ENCODE results near the gene IL4R. TPM values are rescaled to one million over a fixed set of nuclear protein-coding genes. Genes with fewer than 3 reads are reported as not detected.
A peak's percentile ranks its signal among the peaks of the same experiment; 100 is the strongest.

IL4R gene
- total RNA-seq, 2 donors from 2014 or later: 11.9 to 35.5 TPM

- Histone ChIP-seq H3K27me3 (no peaks in the 10 kb centered on the region), H3K4me3 (no peak overlapping the region), H3K9me3 (no peaks in the 10 kb centered on the region), H3K36me3 (no peaks in the 10 kb centered on the region), H3K27ac (no peak overlapping the region), H3K4me1 (peaks cover 0 to 21% of the 10 kb centered on the region in 2 donors)
- no peak for DNase-seq (ENCODE audit: low spot score)
- no peak for TF ChIP-seq CTCF (IDR thresholded peaks at IDR 0.05)
Observed at GRCh38 chr16:27310576-27311447, 3.0 kb upstream of the IL4R start.

GRCh38 chr16:27311448-27311830 lies 2.3 kb upstream of the IL4R start:
- no peaks in the 10 kb centered on the region for H3K9me3 ChIP-seq
- no peak overlapping the region for H3K4me3 ChIP-seq
- no peaks in the 10 kb centered on the region for H3K27me3 ChIP-seq
- no peak overlapping the region for H3K27ac ChIP-seq
- no peak for TF ChIP-seq CTCF (IDR thresholded peaks at IDR 0.05)
- no peaks in the 10 kb centered on the region for H3K36me3 ChIP-seq
- no peak for DNase-seq (ENCODE audit: low spot score)
- peaks cover 0 to 27% of the 10 kb centered on the region in 2 donors for H3K4me1 ChIP-seq

DNA sequence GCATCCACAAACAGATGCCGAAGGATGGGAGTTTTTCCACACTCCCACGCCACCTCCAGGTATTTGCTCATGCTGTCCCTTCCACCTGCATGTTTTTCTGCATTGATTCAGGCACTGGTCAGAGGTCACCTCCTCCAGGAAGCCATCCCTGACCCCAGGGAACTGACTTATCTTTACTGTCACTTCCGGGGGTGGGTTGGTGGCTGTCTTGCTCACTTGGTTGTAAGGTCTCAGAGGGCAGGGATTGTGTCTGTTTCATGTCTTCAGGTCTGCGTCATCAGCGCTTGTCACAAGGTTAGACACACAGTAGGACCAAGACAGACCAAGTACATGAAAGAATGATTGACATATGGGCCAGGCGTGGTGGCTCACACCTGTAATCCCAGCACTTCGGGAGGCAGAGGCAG lies 1.9 kb upstream of the IL4R start:
- Histone ChIP-seq H3K9me3 (no peaks in the 10 kb centered on the region), H3K4me3 (no peak overlapping the region), H3K4me1 (peaks cover 0 to 30% of the 10 kb centered on the region in 2 donors), H3K36me3 (no peaks in the 10 kb centered on the region), H3K27ac (no peak overlapping the region), H3K27me3 (no peaks in the 10 kb centered on the region)
- no peak for TF ChIP-seq CTCF (IDR thresholded peaks at IDR 0.05)
- DNase-seq (ENCODE audit: low spot score): no peak

DNA sequence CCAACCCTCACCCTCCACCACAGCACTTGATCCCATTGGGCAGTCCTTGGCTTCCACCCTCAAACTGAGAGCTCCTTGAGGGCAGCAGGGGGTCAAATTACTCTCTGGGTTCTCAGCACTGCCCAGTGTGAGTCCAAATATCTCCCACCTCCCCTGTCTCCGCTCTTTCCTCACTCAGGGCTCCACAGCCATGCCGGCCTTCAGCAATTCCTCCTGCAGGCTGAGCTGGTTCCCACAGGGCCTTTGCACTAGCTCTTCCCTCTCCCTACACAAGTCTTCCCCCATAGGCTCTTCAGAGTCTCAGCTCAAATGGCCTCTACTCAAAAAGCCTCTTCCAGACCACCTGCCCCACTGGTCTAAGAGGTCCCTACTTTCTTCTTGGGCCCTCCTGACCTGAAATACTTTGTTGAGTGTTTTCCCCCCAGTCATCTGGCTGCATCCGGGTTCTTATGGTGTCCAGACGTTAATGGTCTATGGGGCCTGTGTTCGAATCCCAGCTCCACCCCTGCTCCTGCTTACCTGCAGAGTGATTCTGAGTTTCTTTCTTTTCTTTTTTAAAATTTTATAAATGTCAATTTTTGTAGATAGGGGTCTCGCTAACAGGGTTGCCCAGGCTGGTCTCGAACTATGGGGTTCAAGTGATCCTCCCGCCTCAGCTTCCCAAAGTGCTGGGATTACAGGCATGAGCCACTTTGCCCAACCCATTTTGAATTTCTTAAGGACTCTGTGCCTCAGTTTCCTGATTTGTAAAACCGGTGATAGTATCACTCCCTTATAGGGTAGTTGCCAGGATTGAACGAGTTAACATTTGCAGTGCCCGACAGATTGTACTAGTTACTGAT lies 973 bp upstream of the IL4R start:
- no peak for DNase-seq (ENCODE audit: low spot score)
- Histone ChIP-seq H3K27me3 (no peaks in the 10 kb centered on the region), H3K9me3 (no peaks in the 10 kb centered on the region), H3K27ac (peak overlapping the region; percentile 90 to 92), H3K4me3 (peak overlapping the region; percentile 59 to 75), H3K4me1 (peaks cover 0 to 37% of the 10 kb centered on the region in 2 donors), H3K36me3 (no peaks in the 10 kb centered on the region)
- TF ChIP-seq CTCF (IDR thresholded peaks at IDR 0.05): no peak

DNA sequence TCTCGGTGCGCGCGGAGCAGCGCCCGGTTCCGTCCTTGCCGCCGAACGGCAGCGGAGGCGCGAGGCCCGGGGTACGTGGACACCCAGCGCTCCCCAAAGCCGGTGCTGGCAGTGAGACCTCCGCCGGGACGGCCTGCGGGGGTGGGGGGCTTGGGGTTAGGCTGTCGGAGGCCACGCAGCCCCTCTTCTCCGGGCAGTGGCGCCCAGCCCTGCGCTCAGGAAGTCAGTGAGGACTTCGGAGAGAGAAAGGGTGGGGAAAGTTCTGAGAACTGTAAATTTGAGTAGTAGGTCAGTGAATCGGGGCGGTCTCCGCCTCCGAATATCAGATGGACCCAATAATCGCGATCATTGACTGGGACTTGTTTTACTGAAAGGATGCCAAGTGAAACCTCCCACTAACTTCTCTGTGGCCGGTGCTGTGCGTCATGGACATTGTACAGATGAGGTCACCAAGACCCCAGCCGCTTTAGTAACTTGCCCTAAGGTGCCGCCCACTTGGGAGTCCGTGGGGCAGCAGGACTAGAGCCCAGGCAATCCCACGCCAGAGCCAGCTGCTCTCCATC lies 468 bp downstream of the IL4R start:
- no peaks in the 10 kb centered on the region for H3K27me3 ChIP-seq
- H3K4me1 ChIP-seq: peaks cover 0 to 52% of the 10 kb centered on the region in 2 donors
- H3K4me3 ChIP-seq: peak overlapping the region; percentile 59 to 75
- no peaks in the 10 kb centered on the region for H3K36me3 ChIP-seq
- H3K27ac ChIP-seq: peak overlapping the region; percentile 90 to 92
- H3K9me3 ChIP-seq: no peaks in the 10 kb centered on the region
- no peak for TF ChIP-seq CTCF (IDR thresholded peaks at IDR 0.05)
- DNase-seq (ENCODE audit: low spot score): peak; percentile 87

Measured in right atrium auricular region (tissue), 2 donors.